ENCODE measurements around the gene DTNBP1.

DTNBP1 gene

GRCh38 chr6:15656145-15656544 is 6.7 kb downstream of the DTNBP1 start:
- POLR2A ChIA-PET: interaction anchor here (0.7 kb wide), 1 partner anchor 380 kb away, joined by 3 read pairs; no protein-coding TSS in a partner anchor
- Histone ChIP-seq H3K36me3 (ENCODE audit: control insufficient read depth in 2 of 2, insufficient read depth in 1 of 2, low read length in 2 of 2) (peaks cover 0 to 11% of the 10 kb centered on the region in 2 experiments; a peak in 2 of 3 replicates), H3K4me3 (ENCODE audit: low read depth, low read length) (no peak overlapping the region), H3K27ac (ENCODE audit: extremely low read depth, low read depth, low read length) (no peak overlapping the region), H3K4me1 (ENCODE audit: control insufficient read depth, insufficient read depth, low read length) (no peaks in the 10 kb centered on the region), H3K9me3 (ENCODE audit: control insufficient read depth, insufficient read depth, low read depth, low read length) (no peaks in the 10 kb centered on the region)
- CTCF ChIA-PET: no interaction called here
- TF ChIP-seq ZNF404 (tag by site-specific recombination; IDR thresholded peaks at IDR 0.05): no peak
- TF ChIP-seq TCF7L2 (IDR thresholded peaks at IDR 0.05; ENCODE audit: borderline replicate concordance, low read depth, low read length): no peak
- TF ChIP-seq ZFP41 (tag by site-specific recombination; IDR thresholded peaks at IDR 0.05; ENCODE audit: borderline replicate concordance): no peak
- TF ChIP-seq MZF1 (tag by site-specific recombination; IDR thresholded peaks at IDR 0.05; ENCODE audit: borderline replicate concordance): no peak
- no peak for TF ChIP-seq ZNF10 (tag by site-specific recombination; IDR thresholded peaks at IDR 0.05)
- no peak for TF ChIP-seq GLIS1 (tag by site-specific recombination; IDR thresholded peaks at IDR 0.05)
- no peak for TF ChIP-seq ZNF585B (tag by site-specific recombination; IDR thresholded peaks at IDR 0.05)
- TF ChIP-seq, protein P1, sequence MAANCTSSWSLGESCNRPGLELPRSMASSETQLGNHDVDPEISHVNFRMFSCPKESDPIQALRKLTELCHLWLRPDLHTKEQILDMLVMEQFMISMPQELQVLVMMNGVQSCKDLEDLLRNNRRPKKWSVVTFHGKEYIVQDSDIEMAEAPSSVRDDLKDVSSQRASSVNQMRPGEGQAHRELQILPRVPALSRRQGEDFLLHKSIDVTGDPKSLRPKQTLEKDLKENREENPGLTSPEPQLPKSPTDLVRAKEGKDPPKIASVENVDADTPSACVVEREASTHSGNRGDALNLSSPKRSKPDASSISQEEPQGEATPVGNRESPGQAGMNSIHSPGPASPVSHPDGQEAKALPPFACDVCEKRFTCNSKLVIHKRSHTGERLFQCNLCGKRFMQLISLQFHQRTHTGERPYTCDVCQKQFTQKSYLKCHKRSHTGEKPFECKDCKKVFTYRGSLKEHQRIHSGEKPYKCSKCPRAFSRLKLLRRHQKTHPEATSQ (tag by site-specific recombination; IDR thresholded peaks at IDR 0.05): no peak
- TF ChIP-seq ZNF146 (tag by site-specific recombination; IDR thresholded peaks at IDR 0.05): no peak
- no peak for TF ChIP-seq ZNF121 (tag by site-specific recombination; IDR thresholded peaks at IDR 0.05)
- TF ChIP-seq ZNF302 (tag by site-specific recombination; IDR thresholded peaks at IDR 0.05; ENCODE audit: low read depth): no peak
- no peak for TF ChIP-seq ZNF639 (tag by site-specific recombination; IDR thresholded peaks at IDR 0.05)

DNA sequence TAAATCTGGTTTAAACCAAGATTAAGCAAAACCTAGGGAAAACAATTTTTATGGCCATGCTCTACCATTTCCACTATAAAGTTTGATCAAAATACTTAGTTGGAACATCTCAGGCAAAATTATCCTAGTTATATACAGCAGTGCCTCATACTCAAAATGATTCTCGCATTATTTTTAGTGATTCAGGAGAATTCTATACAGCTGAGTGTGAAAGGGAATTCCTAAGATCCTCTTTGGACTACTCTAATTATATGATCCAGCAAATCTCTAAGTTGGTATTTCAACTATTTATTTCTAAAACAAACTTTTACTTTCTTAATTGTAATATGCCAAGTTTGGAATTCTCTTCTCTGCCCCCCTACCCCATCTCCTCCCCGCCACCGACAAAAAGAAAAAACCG is 8.6 kb downstream of the DTNBP1 start:
- Histone ChIP-seq H3K36me3 (ENCODE audit: control insufficient read depth in 2 of 2, insufficient read depth in 1 of 2, low read length in 2 of 2) (peaks cover 10 to 12% of the 10 kb centered on the region in 2 experiments), H3K9me3 (ENCODE audit: control insufficient read depth, insufficient read depth, low read depth, low read length) (no peaks in the 10 kb centered on the region), H3K27ac (ENCODE audit: extremely low read depth, low read depth, low read length) (no peak overlapping the region), H3K4me3 (ENCODE audit: low read depth, low read length) (no peak overlapping the region), H3K4me1 (ENCODE audit: control insufficient read depth, insufficient read depth, low read length) (no peaks in the 10 kb centered on the region)
- CTCF ChIA-PET: interaction anchor here (1.1 kb wide), 1 partner anchor 30 kb away, joined by 3 read pairs; no protein-coding TSS in a partner anchor
- TF ChIP-seq MEIS1 (CRISPR knock-in tag; IDR thresholded peaks at IDR 0.05; ENCODE audit: borderline replicate concordance) (no peak), AEBP2 (tag by site-specific recombination; IDR thresholded peaks at IDR 0.05; ENCODE audit: borderline replicate concordance) (no peak), PRDM1 (tag by site-specific recombination; IDR thresholded peaks at IDR 0.05) (peak; percentile 62)
- POLR2A ChIA-PET: interaction anchor here (1.1 kb wide), 1 partner anchor 8 kb away, joined by 3 read pairs; no protein-coding TSS in a partner anchor

GRCh38 chr6:15653581-15653980 is 9.2 kb downstream of the DTNBP1 start:
- ChIA-PET POLR2A (interaction anchor here (1.1 kb wide), 1 partner anchor 8 kb away, joined by 3 read pairs; no protein-coding TSS in a partner anchor), CTCF (interaction anchor here (1.1 kb wide), 1 partner anchor 29 kb away, joined by 3 read pairs; no protein-coding TSS in a partner anchor)
- Histone ChIP-seq H3K27ac (ENCODE audit: extremely low read depth, low read depth, low read length) (no peak overlapping the region), H3K4me3 (ENCODE audit: low read depth, low read length) (no peak overlapping the region), H3K9me3 (ENCODE audit: control insufficient read depth, insufficient read depth, low read depth, low read length) (no peaks in the 10 kb centered on the region), H3K4me1 (ENCODE audit: control insufficient read depth, insufficient read depth, low read length) (no peaks in the 10 kb centered on the region), H3K36me3 (ENCODE audit: control insufficient read depth in 2 of 2, insufficient read depth in 1 of 2, low read length in 2 of 2) (peaks cover 15 to 18% of the 10 kb centered on the region in 2 experiments)
- TF ChIP-seq ZNF302 (tag by site-specific recombination; IDR thresholded peaks at IDR 0.05; ENCODE audit: low read depth) (no peak), ZNF626 (tag by site-specific recombination; IDR thresholded peaks at IDR 0.05) (no peak), ZNF664 (tag by site-specific recombination; IDR thresholded peaks at IDR 0.05) (no peak), ZBTB20 (tag by site-specific recombination; IDR thresholded peaks at IDR 0.05) (no peak), ZNF335 (tag by site-specific recombination; conservative IDR thresholded peaks at IDR 0.05) (no peak), ZNF274 (IDR thresholded peaks at IDR 0.05; ENCODE audit: low read length) (no peak), ZNF274 (tag by site-specific recombination; IDR thresholded peaks at IDR 0.05; ENCODE audit: borderline replicate concordance) (no peak), ZNF426 (tag by site-specific recombination; IDR thresholded peaks at IDR 0.05) (no peak), ZIC2 (tag by site-specific recombination; IDR thresholded peaks at IDR 0.05) (no peak), TCF7L2 (IDR thresholded peaks at IDR 0.05; ENCODE audit: borderline replicate concordance, low read depth, low read length) (no peak), ZNF292 (tag by site-specific recombination; IDR thresholded peaks at IDR 0.05; ENCODE audit: borderline replicate concordance, low read depth) (no peak)
- TF ChIP-seq, protein P2, sequence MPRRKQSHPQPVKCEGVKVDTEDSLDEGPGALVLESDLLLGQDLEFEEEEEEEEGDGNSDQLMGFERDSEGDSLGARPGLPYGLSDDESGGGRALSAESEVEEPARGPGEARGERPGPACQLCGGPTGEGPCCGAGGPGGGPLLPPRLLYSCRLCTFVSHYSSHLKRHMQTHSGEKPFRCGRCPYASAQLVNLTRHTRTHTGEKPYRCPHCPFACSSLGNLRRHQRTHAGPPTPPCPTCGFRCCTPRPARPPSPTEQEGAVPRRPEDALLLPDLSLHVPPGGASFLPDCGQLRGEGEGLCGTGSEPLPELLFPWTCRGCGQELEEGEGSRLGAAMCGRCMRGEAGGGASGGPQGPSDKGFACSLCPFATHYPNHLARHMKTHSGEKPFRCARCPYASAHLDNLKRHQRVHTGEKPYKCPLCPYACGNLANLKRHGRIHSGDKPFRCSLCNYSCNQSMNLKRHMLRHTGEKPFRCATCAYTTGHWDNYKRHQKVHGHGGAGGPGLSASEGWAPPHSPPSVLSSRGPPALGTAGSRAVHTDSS (tag by site-specific recombination; IDR thresholded peaks at IDR 0.05): no peak
- TF ChIP-seq, protein P1 (tag by site-specific recombination; IDR thresholded peaks at IDR 0.05): no peak

Measured in HEK293 (cell line).